PC-9 (cell line): Measurements from ENCODE around the gene RETN. TPM values are rescaled to one million over a fixed set of nuclear protein-coding genes. Genes with fewer than 3 reads are reported as not detected.

Source experiments
- BruUV-seq: library from RNA; stranded (reverse); fragments of 400-500 nt; replicated peaks from 2 replicates; lab custom pipeline; 2021; lab: Mats Ljungman, UMichigan
- CTCF ChIA-PET: fragments of 300-600 bp; sonication (Branson Sonifier 250); formaldehyde crosslinking; loops from one replicate; lab custom pipeline; 2022; ENCODE audit warnings: antibody characterized with exemption; lab: Charles Lee
- POLR2A ChIA-PET: fragments of 300-600 bp; sonication (Branson Sonifier 250); formaldehyde crosslinking; loops from one replicate; lab custom pipeline; 2022; ENCODE audit warnings: antibody characterized with exemption; ENCODE audit not compliant: unreplicated experiment; lab: Charles Lee
- DNase-seq, 2 experiments: peaks; one replicate each; pipeline versions ENCODE4 v3.0.0 to v3.0.0-alpha.2; 2015 to 2022; ENCODE audit warnings: mixed read lengths in 1 of 2
- H2AFZ ChIP-seq: fragments of 200-600 bp; sonication (generic); 2 replicates; pipeline ENCODE4 v1.8.1; 2017; ENCODE audit warnings: antibody characterized with exemption
- H3F3A ChIP-seq: fragments of 200-600 bp; sonication (generic); 2 replicates; pipeline ENCODE4 v1.8.1; 2017; ENCODE audit warnings: antibody characterized with exemption, mild to moderate bottlenecking, low read depth; ENCODE audit not compliant: insufficient read depth
- H3K27ac ChIP-seq: fragments of 200-600 bp; sonication (generic); 2 replicates; pipeline ENCODE4 v1.6.1; 2016; ENCODE audit warnings: mixed run types
- H3K27me3 ChIP-seq: fragments of 200-600 bp; sonication (generic); 2 replicates; pipeline ENCODE4 v1.6.1; 2016; ENCODE audit warnings: low read depth, mixed run types; ENCODE audit not compliant: insufficient read depth
- H3K36me3 ChIP-seq: fragments of 200-600 bp; sonication (generic); 2 replicates; pipeline ENCODE4 v1.6.1; 2016; ENCODE audit warnings: low read depth, mixed run types
- H3K4me1 ChIP-seq: fragments of 200-600 bp; sonication (generic); replicated peaks from 2 replicates; pipeline ENCODE4 v1.6.1; 2016; ENCODE audit warnings: mixed run types; ENCODE audit not compliant: insufficient read depth
- H3K4me2 ChIP-seq: fragments of 200-600 bp; sonication (generic); 2 replicates; pipeline ENCODE4 v1.6.1; 2017; ENCODE audit warnings: mixed run types
- H3K4me3 ChIP-seq: fragments of 200-600 bp; sonication (generic); 2 replicates; pipeline ENCODE4 v1.6.1; 2016; ENCODE audit warnings: mixed run types
- H3K79me2 ChIP-seq: fragments of 200-600 bp; sonication (generic); 2 replicates; pipeline ENCODE4 v1.6.1; 2017; ENCODE audit warnings: low read depth, mixed run types
- H3K9me2 ChIP-seq: fragments of 200-600 bp; sonication (generic); 2 replicates; pipeline ENCODE4 v1.8.1; 2017; ENCODE audit warnings: mild to moderate bottlenecking; ENCODE audit not compliant: insufficient read depth
- H3K9me3 ChIP-seq: fragments of 200-600 bp; sonication (generic); 2 replicates; pipeline ENCODE4 v1.8.1; 2016; ENCODE audit warnings: low read depth; ENCODE audit not compliant: insufficient read depth
- H4K20me1 ChIP-seq: fragments of 200-600 bp; sonication (generic); 2 replicates; pipeline ENCODE4 v1.8.1; 2017; ENCODE audit not compliant: insufficient read depth
- CTCF ChIP-seq: fragments of 200-600 bp; sonication (generic); conservative IDR thresholded peaks from 2 replicates; pipeline ENCODE4 v1.6.1; 2017; ENCODE audit warnings: mixed run types, antibody characterized with exemption, mild to moderate bottlenecking, moderate library complexity
- EZH2 ChIP-seq: fragments of 200-600 bp; sonication (generic); IDR thresholded peaks from 2 replicates; pipeline ENCODE4 v1.8.0; 2017; ENCODE audit warnings: antibody characterized with exemption, low read depth
- intact Hi-C: fragments of 100-400 bp; cut with micrococcal nuclease; formaldehyde crosslinking; loops from one replicate; pipeline ENCODE4 v1.10.0; 2022; ENCODE audit not compliant: unreplicated experiment
- total RNA-seq: library from RNA; stranded (reverse); gene quantifications from 2 replicates; pipeline ENCODE4 v1.2.3, GENCODE V29; 2021

RETN gene
- total RNA-seq, 1 experiment from 2014 or later, result not detected

GRCh38 chr19:7663706-7664105 is 5.1 kb upstream of the RETN start:
- no peak overlapping the region for H3K27ac ChIP-seq
- no peak for TF ChIP-seq CTCF
- no peak for TF ChIP-seq EZH2

GRCh38 chr19:7665076-7665475 is 3.8 kb upstream of the RETN start:
- Histone ChIP-seq H3K27me3 (peaks cover 60% of the 10 kb centered on the region), H3F3A (no peaks in the 10 kb centered on the region), H3K36me3 (no peaks in the 10 kb centered on the region), H3K4me1 (no peaks in the 10 kb centered on the region), H2AFZ (no peak overlapping the region), H3K4me2 (no peak overlapping the region), H3K9me3 (no peaks in the 10 kb centered on the region), H3K27ac (no peak overlapping the region), H3K4me3 (no peak overlapping the region), H3K9me2 (no peaks in the 10 kb centered on the region), H4K20me1 (no peaks in the 10 kb centered on the region), H3K79me2 (no peaks in the 10 kb centered on the region)
- TF ChIP-seq CTCF, result no peak
- TF ChIP-seq EZH2, result no peak
- intact Hi-C loops, result no loop called here
- CTCF ChIA-PET, result interaction anchor here (0.7 kb wide), 1 partner anchor 723 kb away, joined by 3 read pairs; no protein-coding TSS in a partner anchor
- POLR2A ChIA-PET, result no interaction called here
- no peak for DNase-seq
- no TSS peak for BruUV-seq

More at GRCh38 chr19:7663706-7664105, 5.1 kb upstream of the RETN start:
- H3K4me3 ChIP-seq, result no peak overlapping the region
- no peaks in the 10 kb centered on the region for H3F3A ChIP-seq
- CTCF ChIA-PET, result no interaction called here
- H4K20me1 ChIP-seq, result no peaks in the 10 kb centered on the region
- BruUV-seq, result no TSS peak
- H2AFZ ChIP-seq, result no peak overlapping the region
- POLR2A ChIA-PET, result interaction anchor here (0.6 kb wide), 1 partner anchor 8 kb away, joined by 5 read pairs; no protein-coding TSS in a partner anchor
- H3K4me1 ChIP-seq, result no peaks in the 10 kb centered on the region
- H3K27me3 ChIP-seq, result peaks cover 48% of the 10 kb centered on the region
- H3K4me2 ChIP-seq, result no peak overlapping the region
- H3K9me3 ChIP-seq, result no peaks in the 10 kb centered on the region
- no peaks in the 10 kb centered on the region for H3K9me2 ChIP-seq
- no peaks in the 10 kb centered on the region for H3K36me3 ChIP-seq
- intact Hi-C loops, result no loop called here
- no peaks in the 10 kb centered on the region for H3K79me2 ChIP-seq
- DNase-seq, result no peak

GRCh38 chr19:7669641-7670040 is 792 bp downstream of the RETN start:
- ChIA-PET POLR2A (no interaction called here), CTCF (interaction anchor here (0.6 kb wide), 1 partner anchor 101 kb away, joined by 3 read pairs; no protein-coding TSS in a partner anchor)
- TF ChIP-seq EZH2 (no peak), CTCF (no peak)
- Histone ChIP-seq H3K79me2 (no peaks in the 10 kb centered on the region), H3K9me3 (0 out of 2 replicates have a peak, but pooled peaks cover 3% of the 10 kb centered on the region), H3K36me3 (no peaks in the 10 kb centered on the region), H3K4me3 (no peak overlapping the region), H2AFZ (no peak overlapping the region), H4K20me1 (no peaks in the 10 kb centered on the region), H3K4me1 (peaks cover 8% of the 10 kb centered on the region; the same call in 1 of the 2 replicates), H3K9me2 (no peaks in the 10 kb centered on the region), H3K4me2 (no peak overlapping the region), H3K27me3 (peaks cover 69% of the 10 kb centered on the region), H3K27ac (no peak overlapping the region), H3F3A (no peaks in the 10 kb centered on the region)
- DNase-seq, result no peak
- intact Hi-C loops, result loop anchor here (10.0 kb wide), 2 partner anchors 255 to 315 kb away; partner anchors contain the start of genes CTXN1 and SNAPC2
- BruUV-seq, result no TSS peak
